ENCODE results near the gene ZNF614. TPM values are rescaled to one million over a fixed set of nuclear protein-coding genes. Genes with fewer than 3 reads are reported as not detected.
A peak's percentile ranks its signal among the peaks of the same experiment; 100 is the strongest.

Gene ZNF614
- total RNA-seq, 1 donor: 12.1 TPM

DNA sequence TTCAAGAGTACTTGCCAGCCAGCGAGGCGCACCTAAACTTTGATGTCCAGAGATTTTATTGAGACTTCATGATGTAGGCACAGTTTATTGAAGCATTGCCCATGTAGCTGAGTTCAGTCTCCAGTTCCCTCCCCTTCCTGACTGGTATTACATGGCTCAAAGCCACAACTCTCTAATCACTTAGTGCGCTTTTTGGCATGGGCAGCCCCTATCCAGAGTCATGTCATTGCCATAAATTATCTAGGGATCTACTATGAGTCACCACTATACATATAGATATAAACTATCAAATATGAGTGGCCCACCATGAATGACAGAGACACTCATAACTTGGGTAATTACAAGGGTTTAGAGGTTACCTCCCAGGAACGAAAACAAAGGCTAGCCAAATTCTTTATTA is 7.7 kb downstream of the ZNF614 start:
- TF ChIP-seq, protein P1, sequence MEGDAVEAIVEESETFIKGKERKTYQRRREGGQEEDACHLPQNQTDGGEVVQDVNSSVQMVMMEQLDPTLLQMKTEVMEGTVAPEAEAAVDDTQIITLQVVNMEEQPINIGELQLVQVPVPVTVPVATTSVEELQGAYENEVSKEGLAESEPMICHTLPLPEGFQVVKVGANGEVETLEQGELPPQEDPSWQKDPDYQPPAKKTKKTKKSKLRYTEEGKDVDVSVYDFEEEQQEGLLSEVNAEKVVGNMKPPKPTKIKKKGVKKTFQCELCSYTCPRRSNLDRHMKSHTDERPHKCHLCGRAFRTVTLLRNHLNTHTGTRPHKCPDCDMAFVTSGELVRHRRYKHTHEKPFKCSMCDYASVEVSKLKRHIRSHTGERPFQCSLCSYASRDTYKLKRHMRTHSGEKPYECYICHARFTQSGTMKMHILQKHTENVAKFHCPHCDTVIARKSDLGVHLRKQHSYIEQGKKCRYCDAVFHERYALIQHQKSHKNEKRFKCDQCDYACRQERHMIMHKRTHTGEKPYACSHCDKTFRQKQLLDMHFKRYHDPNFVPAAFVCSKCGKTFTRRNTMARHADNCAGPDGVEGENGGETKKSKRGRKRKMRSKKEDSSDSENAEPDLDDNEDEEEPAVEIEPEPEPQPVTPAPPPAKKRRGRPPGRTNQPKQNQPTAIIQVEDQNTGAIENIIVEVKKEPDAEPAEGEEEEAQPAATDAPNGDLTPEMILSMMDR (IDR thresholded peaks at IDR 0.05; ENCODE audit: insufficient read depth, low read depth, low read length): no peak
- H3K4me3 ChIP-seq (ENCODE audit: low read depth, low read length): no peak overlapping the region
- DNase-seq (ENCODE audit: low read depth): no peak

GRCh38 chr19:52010674-52011073 is 17.5 kb downstream of the ZNF614 start:
- H3K4me3 ChIP-seq (ENCODE audit: low read depth, low read length): no peak overlapping the region
- TF ChIP-seq, protein P1 (IDR thresholded peaks at IDR 0.05; ENCODE audit: insufficient read depth, low read depth, low read length): no peak
- no peak for DNase-seq (ENCODE audit: low read depth)

- TF ChIP-seq, protein P1 (IDR thresholded peaks at IDR 0.05; ENCODE audit: insufficient read depth, low read depth, low read length): no peak
- peak within 1 kb of the TSS; percentile 98 for H3K4me3 ChIP-seq (ENCODE audit: low read depth, low read length)
- peak; percentile 85 for DNase-seq (ENCODE audit: low read depth)
Measured at GRCh38 chr19:52007806-52008557, 20.2 kb downstream of the ZNF614 start, which contains the start of gene ZNF615. Gene ZNF615 (minus strand): TSS chr19:52008211. CDS start chr19:52003711, 4,500 bp downstream.

DNA sequence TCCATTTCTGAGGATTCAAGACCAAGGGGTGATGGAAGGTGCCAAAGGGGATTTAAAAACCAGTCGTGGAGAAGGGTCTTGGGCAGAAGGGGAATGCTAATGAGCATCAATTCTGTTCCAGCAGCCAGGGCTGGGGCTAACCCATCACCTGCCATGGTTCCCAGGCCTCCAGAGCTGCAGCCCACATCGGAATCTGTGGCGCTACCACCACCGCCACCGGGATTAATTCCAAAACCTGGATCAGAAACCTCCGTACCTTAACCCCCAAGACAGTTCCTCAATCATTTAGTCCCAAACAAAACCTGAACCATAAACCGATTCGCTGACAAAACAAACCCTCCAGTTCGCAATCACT is 20.8 kb downstream of the ZNF614 start:
- no peak for DNase-seq (ENCODE audit: low read depth)

GRCh38 chr19:51994048-51994644 is 34.0 kb downstream of the ZNF614 start:
- H3K4me3 ChIP-seq (ENCODE audit: low read depth, low read length): no peak overlapping the region
- TF ChIP-seq, protein P1 (IDR thresholded peaks at IDR 0.05; ENCODE audit: insufficient read depth, low read depth, low read length): no peak
- no peak for DNase-seq (ENCODE audit: low read depth)

More for the DNA sequence above, 20.8 kb downstream of the ZNF614 start:
- TF ChIP-seq, protein P1 (IDR thresholded peaks at IDR 0.05; ENCODE audit: insufficient read depth, low read depth, low read length): no peak
- H3K4me3 ChIP-seq (ENCODE audit: low read depth, low read length): peak overlapping the region; percentile 98

DNA sequence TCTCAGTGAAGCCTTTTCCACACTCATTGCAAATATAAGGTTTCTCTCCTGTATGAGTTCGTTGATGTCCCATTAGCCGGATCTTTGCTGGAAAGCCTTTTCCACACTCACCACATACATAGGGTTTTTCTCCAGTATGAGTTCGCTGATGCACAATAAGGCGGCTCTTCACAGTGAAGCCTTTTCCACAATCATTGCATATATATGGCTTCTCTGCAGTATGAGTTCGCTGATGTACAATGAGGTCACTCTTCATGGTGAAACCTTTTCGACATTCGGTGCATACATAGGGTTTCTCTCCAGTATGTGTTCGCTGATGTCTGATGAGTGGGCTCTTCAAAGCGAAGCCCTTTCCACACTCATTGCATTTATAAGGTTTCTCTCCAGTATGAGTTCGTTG is 34.8 kb downstream of the ZNF614 start:
- TF ChIP-seq, protein P1 (IDR thresholded peaks at IDR 0.05; ENCODE audit: insufficient read depth, low read depth, low read length): no peak
- H3K4me3 ChIP-seq (ENCODE audit: low read depth, low read length): no peak overlapping the region
- DNase-seq (ENCODE audit: low read depth): no peak
